Sigmoid colon (tissue), 4 donors: ENCODE results near the gene DGKI.

ENCODE experiments used
- CTCF ChIP-seq, 4 experiments: fragments of 450-650 bp in 3 of 4; fragments of 200-600 bp in 1 of 4; IDR thresholded peaks; one replicate each; pipeline ENCODE4 v1.5.1; 2016 to 2019; ENCODE audit warnings: antibody characterized with exemption in 4 of 4, mild to moderate bottlenecking in 3 of 4, moderate library complexity in 2 of 4
- POLR2A ChIP-seq, 2 donors: fragments of 450-650 bp; IDR thresholded peaks; one replicate each; pipeline ENCODE4 v1.6.1; 2016; ENCODE audit warnings: antibody characterized with exemption in 2 of 2, mild to moderate bottlenecking in 2 of 2, moderate library complexity in 2 of 2
- POLR2AphosphoS5 ChIP-seq, 4 donors: sonication (generic); formaldehyde crosslinking; IDR thresholded peaks; one replicate each; pipeline ENCODE4 v1.6.1; 2017; ENCODE audit warnings: antibody characterized with exemption in 4 of 4

GRCh38 chr7:137743021-137743420, 103.8 kb downstream of the DGKI start:
- no peak for TF ChIP-seq POLR2A (IDR thresholded peaks at IDR 0.05)
- TF ChIP-seq CTCF (IDR thresholded peaks at IDR 0.05), result no peak
- TF ChIP-seq POLR2AphosphoS5 (IDR thresholded peaks at IDR 0.05), result no peak
